Stimulated activated CD4-positive, alpha-beta T cell treated with anti-CD3 and anti-CD28 coated beads, Interleukin-12 subunit alpha, Interleukin-12 subunit beta, amount 100 ng/mL, for 24 hours (primary cell): ENCODE results near the gene DHCR7.
"Not testable (repeated sequence)": the region's sequence is repeated elsewhere in the genome, so short reads cannot be mapped to it uniquely, and the experiment has no call there.

Experiments
- DNase-seq, 2 experiments: peaks; one replicate each; pipeline ENCODE4 v3.0.0-alpha.2; 2020; ENCODE audit warnings: low read depth in 2 of 2

Gene DHCR7

GRCh38 chr11:71437879-71438278 is 10.3 kb downstream of the DHCR7 start:
- DNase-seq: no peak

GRCh38 chr11:71437399-71437798 is 10.8 kb downstream of the DHCR7 start:
- no peak for DNase-seq

DNA sequence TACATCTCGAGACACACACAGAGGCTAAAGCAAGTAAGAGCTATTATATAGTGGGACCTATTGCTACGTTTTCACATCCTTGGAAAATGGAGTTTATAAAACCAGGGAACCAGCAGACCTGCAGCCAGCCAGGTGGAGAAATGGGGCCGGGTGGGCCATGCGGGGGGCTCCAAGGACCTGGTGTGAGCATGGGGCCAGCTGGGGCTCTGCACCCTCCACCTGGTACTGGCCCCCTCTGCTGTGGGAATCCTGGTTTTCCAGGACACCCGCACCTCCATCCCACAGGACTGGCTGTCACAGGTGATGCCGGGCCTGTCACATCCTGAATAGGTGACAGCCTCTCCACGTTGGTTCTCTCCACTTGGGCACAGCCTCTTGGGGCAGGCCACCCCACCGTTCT is 11.3 kb downstream of the DHCR7 start:
- DNase-seq: no peak

DNA sequence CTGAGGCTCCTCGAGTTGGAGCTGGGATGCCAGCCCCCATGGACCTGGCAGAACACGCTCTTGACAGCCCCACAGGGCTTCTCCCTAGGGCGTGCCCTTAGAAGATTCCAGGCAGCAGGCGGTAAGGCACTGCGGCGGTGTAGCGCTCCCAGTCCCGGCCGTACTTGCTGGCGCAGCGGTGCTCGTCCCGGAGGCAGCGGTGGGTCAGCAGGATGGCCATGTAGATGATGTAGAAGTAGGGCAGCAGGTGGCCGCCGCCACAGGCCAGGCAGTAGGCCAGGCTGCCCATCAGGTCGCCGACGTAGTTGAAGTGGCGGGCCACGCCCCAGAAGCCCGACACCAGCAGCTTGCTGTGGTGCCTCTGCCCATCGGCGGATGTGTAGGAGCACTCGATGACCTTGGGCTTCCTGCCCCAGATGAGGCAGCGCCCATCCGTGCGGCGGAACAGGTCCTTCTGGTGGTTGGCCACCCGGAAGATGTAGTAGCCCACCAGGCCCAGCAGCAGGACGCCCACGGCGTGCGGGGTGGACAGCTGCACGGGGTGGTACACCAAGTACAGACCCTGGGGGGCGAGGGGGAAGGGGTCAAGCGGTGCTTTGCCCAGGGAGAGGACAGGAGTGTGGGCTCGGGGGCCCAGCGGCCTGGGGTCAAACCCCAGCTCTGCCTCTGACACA is 12.8 kb downstream of the DHCR7 start:
- no peak for DNase-seq

DNA sequence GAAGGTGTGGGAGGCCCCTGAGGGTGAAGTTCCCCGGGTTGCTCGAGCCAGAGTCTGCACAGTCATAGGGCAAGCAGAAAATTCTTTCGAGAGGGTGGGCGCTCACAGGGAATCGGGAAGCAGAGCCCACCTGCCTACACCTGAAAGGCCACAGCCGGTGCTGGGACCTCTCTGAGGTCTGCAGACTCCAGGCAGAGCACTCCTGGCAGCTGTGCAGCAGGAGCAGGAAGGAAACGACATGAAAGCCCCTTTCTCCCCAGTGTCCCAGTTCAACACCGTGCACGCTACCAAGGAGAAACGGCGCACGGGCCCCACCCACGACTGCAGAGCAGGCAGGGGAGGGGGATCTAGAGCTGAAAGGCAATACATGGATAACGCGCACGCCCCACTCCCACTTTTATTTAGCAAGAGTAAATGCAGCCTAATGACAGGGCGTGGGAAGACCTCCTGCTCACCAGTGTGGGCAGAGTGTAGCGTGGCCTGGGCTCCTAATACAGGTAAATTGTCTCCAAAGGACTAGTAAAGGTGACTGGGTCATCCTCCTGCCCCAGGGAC is 13.5 kb downstream of the DHCR7 start:
- DNase-seq: no peak

GRCh38 chr11:71433648-71434450 is 14.3 kb downstream of the DHCR7 start:
- no peak for DNase-seq

DNA sequence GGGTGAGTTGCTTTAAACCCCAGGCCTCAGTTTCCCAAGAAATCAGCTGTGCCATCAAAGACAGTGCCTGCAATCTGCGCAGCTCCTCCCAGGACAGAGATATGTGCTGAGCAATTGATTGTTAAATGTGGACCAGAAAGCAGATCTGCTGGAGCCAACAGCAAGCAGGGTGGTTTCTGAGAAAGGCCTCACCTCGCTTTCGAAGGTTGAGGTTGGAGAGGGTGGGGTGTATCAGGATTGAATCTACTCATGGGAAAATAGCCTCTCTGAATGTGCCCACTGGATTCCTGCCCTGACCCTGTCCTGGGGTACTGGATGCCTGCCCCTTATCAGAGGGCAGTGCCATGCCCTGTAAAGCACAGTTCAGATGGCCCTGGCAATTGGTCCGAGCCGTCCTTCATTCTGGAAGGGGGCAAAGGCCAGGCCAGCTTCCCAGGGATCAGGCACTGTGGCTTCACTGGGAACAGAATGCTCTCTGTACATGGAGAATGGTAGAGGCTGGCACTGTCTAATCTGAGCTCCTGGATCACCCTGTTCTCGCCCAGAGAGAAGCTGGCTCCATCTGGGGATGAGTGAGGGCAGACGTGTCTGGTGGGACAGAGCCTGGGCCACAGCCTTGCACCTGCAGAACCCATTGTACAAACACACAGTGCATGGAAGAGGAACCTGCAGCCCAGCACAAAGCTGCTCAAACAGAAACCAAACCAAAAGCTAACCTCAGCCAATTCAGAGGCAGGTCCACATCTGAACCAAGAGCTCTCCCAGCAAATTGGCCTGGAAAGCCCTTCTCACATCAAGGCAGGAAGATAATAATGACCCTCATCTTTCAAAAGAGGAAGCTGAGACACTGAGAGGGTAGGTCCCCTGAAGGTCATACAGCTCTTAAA is 15.2 kb downstream of the DHCR7 start:
- DNase-seq: no peak

GRCh38 chr11:71431271-71431670 is 16.9 kb downstream of the DHCR7 start:
- DNase-seq: no peak

- DNase-seq: no peak
These were observed 18.0 kb downstream of the DHCR7 start for GRCh38 chr11:71430166-71430565.

DNA sequence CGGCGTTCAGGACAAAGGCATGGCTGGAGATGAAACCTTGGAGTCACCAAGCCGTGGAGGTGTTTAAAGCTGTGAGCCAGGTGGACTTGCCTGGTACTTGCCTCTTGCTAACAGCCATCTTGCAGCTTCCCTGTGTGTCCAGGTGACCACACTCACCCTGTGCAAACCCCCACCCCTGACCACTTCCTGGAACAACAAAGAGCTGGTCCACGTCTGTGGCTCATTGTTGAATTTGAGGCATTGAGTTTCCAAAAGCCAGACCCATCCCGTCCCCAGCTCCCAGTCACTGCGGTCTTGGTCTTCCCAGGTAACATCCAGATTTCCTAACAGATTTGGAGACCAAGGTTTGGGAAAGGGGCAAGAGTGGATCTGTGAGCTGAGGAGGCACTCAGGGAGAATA is 18.5 kb downstream of the DHCR7 start:
- no peak for DNase-seq

DNA sequence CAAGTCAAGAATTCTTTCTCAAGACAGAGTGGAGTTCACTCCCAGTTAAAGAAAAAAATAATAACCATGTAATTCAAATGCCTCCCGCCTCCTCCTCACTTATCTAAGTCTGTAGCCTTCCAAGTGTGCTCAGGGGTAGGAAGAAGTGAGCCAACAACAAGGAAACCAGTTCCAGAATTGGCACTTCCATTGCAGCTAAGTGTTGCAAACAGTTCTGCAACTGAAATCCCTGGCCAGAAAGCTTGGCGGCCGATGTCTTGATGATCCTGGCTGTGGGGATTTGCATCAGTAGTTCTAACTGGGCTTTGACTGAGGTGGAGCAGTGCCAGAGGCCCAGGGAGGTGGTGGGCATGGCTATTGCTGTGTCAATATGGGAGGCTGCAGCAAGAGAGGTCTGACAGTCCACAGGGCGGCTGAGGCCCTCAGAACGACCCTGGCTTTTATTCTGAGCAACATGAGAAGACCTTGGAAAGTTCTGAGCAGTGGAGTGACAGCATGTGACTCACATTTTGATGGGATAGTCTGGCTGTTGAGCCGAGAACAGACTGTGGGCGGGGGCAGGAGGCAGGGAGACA is 19.2 kb downstream of the DHCR7 start:
- DNase-seq: no peak

GRCh38 chr11:71426413-71426812 is 21.8 kb downstream of the DHCR7 start:
- DNase-seq: no peak

- DNase-seq: no peak
These were observed 22.3 kb downstream of the DHCR7 start for GRCh38 chr11:71425860-71426259.

DNA sequence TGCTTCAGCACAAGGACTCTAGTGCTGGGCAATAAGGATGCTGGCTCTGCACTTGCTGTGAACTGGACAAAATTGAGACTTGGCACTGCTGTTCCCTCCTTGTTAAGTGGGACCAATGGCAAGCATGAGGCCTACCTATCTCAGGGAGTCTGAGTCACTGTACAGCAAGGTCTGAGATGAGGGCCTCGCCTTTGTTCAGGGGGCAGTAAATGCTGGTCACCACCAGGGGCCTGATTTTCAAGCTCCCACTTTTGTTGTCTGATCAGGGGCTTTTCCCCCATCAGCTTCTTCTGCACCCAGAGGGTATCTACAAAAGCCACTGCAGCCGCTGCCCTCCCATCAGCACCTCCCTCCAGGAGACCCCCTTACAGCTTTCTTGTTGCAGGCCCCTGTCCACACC is 22.8 kb downstream of the DHCR7 start:
- DNase-seq: no peak

GRCh38 chr11:71423181-71423790 is 24.9 kb downstream of the DHCR7 start:
- no peak for DNase-seq

DNA sequence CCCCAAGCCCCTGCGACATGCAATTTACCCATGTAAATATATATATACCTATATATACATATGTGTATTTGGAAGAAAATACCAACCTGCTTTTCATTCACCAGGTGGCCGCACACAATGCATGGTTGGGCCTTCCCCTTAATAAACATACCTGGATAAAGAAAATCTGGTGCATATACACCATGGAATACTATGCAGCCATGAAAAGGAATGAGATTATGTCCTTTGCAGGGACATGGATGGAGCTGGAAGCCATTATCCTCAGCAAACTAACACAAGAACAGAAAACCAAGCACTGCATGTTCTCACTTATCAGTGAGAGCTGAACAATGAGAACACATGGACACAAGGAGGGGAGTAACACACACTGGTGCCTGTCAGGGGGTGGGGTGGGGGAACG is 25.9 kb downstream of the DHCR7 start:
- DNase-seq: not testable (repeated sequence)

DNA sequence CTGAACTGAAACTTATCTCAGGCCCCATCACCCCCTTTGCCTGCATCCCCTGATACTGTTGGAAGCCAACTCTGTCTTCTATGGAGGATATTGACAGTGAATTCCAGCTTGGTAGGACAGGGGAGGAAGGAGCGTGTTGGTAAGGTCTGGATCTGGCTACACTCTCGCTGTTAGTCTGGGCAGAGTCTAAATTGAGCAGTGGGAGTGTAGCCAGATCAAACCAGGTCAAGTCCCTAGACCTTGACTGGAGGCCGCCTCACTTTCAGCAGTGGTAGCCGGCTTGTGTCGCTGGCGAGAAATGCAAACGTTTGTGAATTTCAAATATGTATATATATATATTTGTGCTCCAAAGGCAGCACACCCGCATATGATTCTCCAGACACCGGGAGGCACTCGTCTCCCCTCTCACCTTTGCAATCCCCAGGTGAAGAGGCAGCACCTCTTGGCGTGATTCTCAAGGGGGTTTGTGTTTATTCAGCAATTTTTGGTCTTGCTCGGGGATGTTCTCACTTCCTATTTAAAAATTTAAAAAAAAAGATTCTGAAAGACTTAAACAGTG is 26.7 kb downstream of the DHCR7 start:
- DNase-seq: no peak

DNA sequence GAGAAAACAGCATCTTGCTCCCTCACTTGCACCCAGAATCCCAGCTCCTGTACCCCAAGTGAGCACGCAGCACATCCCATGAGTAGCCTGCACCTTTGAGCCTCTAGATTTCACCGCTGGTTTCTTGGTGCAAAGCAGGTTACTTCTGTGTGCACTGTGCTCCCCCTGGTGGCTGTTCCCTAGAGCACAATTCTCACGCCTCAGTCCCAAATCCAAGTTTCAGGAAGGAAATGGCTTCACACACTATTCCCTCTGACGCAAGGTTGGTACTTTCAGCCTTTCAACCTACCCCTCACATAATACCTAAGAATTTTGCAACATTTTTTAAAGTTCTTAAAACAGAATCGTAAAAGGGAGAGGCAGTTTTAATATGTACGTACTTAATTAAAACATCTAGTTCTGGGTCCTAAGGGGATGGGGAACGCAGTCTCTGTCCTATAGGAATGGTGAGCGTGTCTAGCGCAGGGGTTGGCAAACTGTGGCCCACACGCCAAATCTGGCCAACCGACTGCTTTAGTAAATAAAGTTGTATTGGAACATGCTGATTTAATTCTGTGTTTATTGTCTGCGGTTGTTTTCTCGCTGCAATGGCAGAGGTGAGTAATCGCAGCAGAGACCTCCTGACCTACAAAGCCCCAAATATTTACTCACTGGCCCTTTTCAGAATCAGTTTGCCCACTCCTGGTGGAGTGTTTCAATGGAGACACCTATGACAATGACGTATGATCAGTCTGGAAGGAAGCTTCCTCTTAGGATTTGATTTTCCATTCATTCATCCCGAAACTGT is 27.5 kb downstream of the DHCR7 start:
- DNase-seq: no peak

DNA sequence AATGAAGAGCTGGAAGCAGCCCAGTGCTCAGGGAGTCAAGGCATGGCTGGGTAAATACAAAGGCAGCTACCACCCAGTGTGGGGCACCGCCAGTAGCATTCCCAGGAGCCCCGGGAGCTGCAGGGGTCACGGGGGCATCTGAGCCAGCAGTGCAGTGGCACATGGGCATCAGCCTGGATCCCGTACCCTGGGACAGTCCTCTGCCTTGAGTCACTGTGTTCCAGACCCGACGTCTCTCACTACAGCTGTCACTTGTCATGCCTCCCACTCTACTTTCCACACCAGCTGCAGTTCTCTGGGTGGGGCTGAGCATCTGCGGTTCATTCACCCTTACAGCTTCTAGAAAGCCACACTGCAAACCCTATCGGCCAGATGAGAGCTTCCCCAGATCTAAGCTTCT is 29.6 kb downstream of the DHCR7 start:
- no peak for DNase-seq

DNA sequence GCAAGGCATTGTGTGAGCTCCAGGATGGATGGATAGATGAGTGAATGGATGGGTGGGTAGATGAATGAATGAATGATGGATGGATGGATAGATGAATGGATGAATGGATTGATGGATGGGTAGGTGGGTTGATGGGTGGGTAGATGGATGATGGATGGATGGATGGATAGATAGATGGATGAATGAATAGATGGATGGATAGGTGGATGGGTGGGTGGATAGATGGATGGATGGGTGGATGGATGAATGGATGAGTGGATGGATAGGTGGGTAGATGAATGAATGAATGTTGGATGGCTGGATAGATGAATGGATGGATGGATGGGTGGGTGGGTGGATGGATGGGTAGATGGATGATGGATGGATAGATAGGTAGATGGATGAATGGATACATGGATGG is 33.5 kb downstream of the DHCR7 start:
- no peak for DNase-seq
